GM12878 (cell line): Measurements from ENCODE around the gene PPA1.

ENCODE experiments used
- EP300 ChIP-seq, 2 experiments: fragments of 150-350 bp in 1 of 2; IDR thresholded peaks; 2 replicates each; pipeline ENCODE4 v1.6.1; 2011 to 2012; ENCODE audit warnings: low read depth in 2 of 2, low read length in 2 of 2, borderline replicate concordance in 1 of 2, improper control_type of control experiment in 1 of 2, inconsistent platforms in 1 of 2; ENCODE audit not compliant: control insufficient read depth in 1 of 2
- EZH2 ChIP-seq: IDR thresholded peaks from 2 replicates; pipeline ENCODE4 v1.6.1; 2012; ENCODE audit warnings: low read depth, mild to moderate bottlenecking, control low read depth, inconsistent platforms, low read length, borderline replicate concordance; ENCODE audit not compliant: control insufficient read depth
- GABPA ChIP-seq: IDR thresholded peaks from 2 replicates; pipeline ENCODE4 v1.6.1; 2014; ENCODE audit warnings: antibody characterized with exemption, low read depth, mild to moderate bottlenecking, inconsistent platforms
- RCOR1 ChIP-seq: conservative IDR thresholded peaks from 2 replicates; pipeline ENCODE4 v1.6.1; 2012; ENCODE audit warnings: low read depth, low read length, improper control_type of control experiment
- RELB ChIP-seq: fragments of 450-650 bp; IDR thresholded peaks from 2 replicates; pipeline ENCODE4 v1.6.1; 2017; ENCODE audit warnings: low read depth, mild to moderate bottlenecking, moderate library complexity
- TAF1 ChIP-seq: IDR thresholded peaks from 2 replicates; pipeline ENCODE4 v1.6.1; 2011; ENCODE audit warnings: mild to moderate bottlenecking, low read depth, low read length, borderline replicate concordance
- ZNF274 ChIP-seq: IDR thresholded peaks from one replicate; pipeline ENCODE4 v1.8.0; 2011; ENCODE audit not compliant: insufficient read length, insufficient read depth
- ZSCAN29 ChIP-seq: fragments of 450-650 bp; IDR thresholded peaks from 2 replicates; pipeline ENCODE4 v1.6.1; 2017; ENCODE audit warnings: mild to moderate bottlenecking, moderate library complexity
- TF ChIP-seq, protein P1 (sequence below), 3 experiments: IDR thresholded peaks in 2 of 3; conservative IDR thresholded peaks in 1 of 3; 2 replicates each; pipeline ENCODE4 v1.5.1; 2011; ENCODE audit warnings: low read depth in 3 of 3, low read length in 3 of 3, mild to moderate bottlenecking in 3 of 3, control low read depth in 2 of 3, moderate library complexity in 2 of 3, inconsistent platforms in 1 of 3, mixed read lengths in 1 of 3; ENCODE audit not compliant: control insufficient read depth in 2 of 3, insufficient read depth in 1 of 3; ENCODE audit errors: extremely low read depth in 1 of 3

GRCh38 chr10:70190581-70190980 is 42.6 kb downstream of the PPA1 start:
- TF ChIP-seq RCOR1: no peak
- TF ChIP-seq GABPA: no peak
- TF ChIP-seq, protein P1, sequence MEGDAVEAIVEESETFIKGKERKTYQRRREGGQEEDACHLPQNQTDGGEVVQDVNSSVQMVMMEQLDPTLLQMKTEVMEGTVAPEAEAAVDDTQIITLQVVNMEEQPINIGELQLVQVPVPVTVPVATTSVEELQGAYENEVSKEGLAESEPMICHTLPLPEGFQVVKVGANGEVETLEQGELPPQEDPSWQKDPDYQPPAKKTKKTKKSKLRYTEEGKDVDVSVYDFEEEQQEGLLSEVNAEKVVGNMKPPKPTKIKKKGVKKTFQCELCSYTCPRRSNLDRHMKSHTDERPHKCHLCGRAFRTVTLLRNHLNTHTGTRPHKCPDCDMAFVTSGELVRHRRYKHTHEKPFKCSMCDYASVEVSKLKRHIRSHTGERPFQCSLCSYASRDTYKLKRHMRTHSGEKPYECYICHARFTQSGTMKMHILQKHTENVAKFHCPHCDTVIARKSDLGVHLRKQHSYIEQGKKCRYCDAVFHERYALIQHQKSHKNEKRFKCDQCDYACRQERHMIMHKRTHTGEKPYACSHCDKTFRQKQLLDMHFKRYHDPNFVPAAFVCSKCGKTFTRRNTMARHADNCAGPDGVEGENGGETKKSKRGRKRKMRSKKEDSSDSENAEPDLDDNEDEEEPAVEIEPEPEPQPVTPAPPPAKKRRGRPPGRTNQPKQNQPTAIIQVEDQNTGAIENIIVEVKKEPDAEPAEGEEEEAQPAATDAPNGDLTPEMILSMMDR (IDR thresholded peaks at IDR 0.05 in 2 of 3, conservative IDR thresholded peaks at IDR 0.05 in 1 of 3; ENCODE audit: control insufficient read depth in 2 of 3, extremely low read depth in 1 of 3, insufficient read depth in 1 of 3, low read depth in 3 of 3, low read length in 3 of 3): no peak
- TF ChIP-seq RELB: no peak
- no peak for TF ChIP-seq TAF1
- no peak for TF ChIP-seq EP300 (IDR thresholded peaks at IDR 0.05; ENCODE audit: borderline replicate concordance in 1 of 2, control insufficient read depth in 1 of 2, low read depth in 2 of 2, low read length in 2 of 2)
- no peak for TF ChIP-seq ZNF274
- no peak for TF ChIP-seq ZSCAN29
- TF ChIP-seq EZH2: no peak
